Lower leg skin (tissue), 4 donors: Measurements from ENCODE around the gene HOXD9. TPM values are rescaled to one million over a fixed set of nuclear protein-coding genes. Genes with fewer than 3 reads are reported as not detected.

ENCODE experiments used
- DNase-seq, 2 donors: peaks; one replicate each; pipeline ENCODE4 v3.0.0-alpha.2; 2019; ENCODE audit warnings: low spot score in 2 of 2
- H3K4me3 ChIP-seq: fragments of 200-600 bp; sonication (generic); 2 replicates; pipeline ENCODE4 v1.5.1; 2017; ENCODE audit warnings: mild to moderate bottlenecking, low read depth; ENCODE audit not compliant: poor library complexity, severe bottlenecking
- POLR2A ChIP-seq, 2 donors: fragments of 450-650 bp; IDR thresholded peaks; one replicate each; pipeline ENCODE4 v1.6.1; 2016 to 2017; ENCODE audit warnings: antibody characterized with exemption in 2 of 2, mild to moderate bottlenecking in 1 of 2, moderate library complexity in 1 of 2
- WGBS, 2 donors: methylation state at CpG; one replicate each; pipeline ENCODE4 v1.1.5; 2018; 5-methylcytosine and 5-hydroxymethylcytosine counted together
- intact Hi-C: fragments of 100-400 bp; cut with DNase I; formaldehyde crosslinking; loops from one replicate; pipeline ENCODE4 v1.15.0; 2023; ENCODE audit warnings: low total_unique reads
- total RNA-seq, 4 donors: library from RNA; depleted of rRNA; stranded (reverse); fragments of >200 nt; gene quantifications; one replicate each; pipeline ENCODE4 v1.1.0, GENCODE V29; 2016
- TF ChIP-seq, protein P1 (sequence below), 3 donors: fragments of 450-650 bp; IDR thresholded peaks; one replicate each; pipeline ENCODE4 v1.5.1; 2016; ENCODE audit warnings: antibody characterized with exemption in 3 of 3, mild to moderate bottlenecking in 3 of 3, moderate library complexity in 2 of 3

Gene HOXD9
- total RNA-seq, 4 donors from 2014 or later: 0.89 to 5.3 (median 2.1) TPM

DNA sequence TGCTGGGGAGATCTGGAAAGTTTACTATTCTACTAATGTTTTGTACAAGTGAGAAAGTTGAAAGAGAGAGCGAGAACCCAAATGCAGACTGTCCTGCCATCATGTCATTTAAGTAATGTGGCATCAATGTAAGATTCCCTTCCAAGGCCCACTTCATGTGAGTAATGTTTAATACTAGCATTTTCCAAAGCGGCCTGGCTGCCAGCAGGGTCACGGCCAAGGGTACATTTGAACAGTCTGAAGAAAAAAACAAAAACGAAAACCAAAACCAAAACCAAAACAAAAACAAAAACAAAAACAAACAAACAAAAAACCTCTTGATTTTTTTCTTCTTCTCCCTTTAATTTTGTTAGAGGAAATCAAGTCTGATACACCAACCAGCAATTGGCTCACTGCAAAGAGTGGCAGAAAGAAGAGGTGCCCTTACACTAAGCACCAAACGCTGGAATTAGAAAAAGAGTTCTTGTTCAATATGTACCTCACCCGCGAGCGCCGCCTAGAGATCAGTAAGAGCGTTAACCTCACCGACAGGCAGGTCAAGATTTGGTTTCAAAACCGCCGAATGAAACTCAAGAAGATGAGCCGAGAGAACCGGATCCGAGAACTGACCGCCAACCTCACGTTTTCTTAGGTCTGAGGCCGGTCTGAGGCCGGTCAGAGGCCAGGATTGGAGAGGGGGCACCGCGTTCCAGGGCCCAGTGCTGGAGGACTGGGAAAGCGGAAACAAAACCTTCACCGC, 3.7 kb upstream of the HOXD9 start:
- intact Hi-C loops: no loop called here
- peak in 1 of 2 donors; percentile 90 for DNase-seq
- no peak overlapping the region for H3K4me3 ChIP-seq
- 21 to 33% methylated on average over 24 of the region's 24 CpGs for WGBS, 2 donors
- TF ChIP-seq, protein P1, sequence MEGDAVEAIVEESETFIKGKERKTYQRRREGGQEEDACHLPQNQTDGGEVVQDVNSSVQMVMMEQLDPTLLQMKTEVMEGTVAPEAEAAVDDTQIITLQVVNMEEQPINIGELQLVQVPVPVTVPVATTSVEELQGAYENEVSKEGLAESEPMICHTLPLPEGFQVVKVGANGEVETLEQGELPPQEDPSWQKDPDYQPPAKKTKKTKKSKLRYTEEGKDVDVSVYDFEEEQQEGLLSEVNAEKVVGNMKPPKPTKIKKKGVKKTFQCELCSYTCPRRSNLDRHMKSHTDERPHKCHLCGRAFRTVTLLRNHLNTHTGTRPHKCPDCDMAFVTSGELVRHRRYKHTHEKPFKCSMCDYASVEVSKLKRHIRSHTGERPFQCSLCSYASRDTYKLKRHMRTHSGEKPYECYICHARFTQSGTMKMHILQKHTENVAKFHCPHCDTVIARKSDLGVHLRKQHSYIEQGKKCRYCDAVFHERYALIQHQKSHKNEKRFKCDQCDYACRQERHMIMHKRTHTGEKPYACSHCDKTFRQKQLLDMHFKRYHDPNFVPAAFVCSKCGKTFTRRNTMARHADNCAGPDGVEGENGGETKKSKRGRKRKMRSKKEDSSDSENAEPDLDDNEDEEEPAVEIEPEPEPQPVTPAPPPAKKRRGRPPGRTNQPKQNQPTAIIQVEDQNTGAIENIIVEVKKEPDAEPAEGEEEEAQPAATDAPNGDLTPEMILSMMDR (IDR thresholded peaks at IDR 0.05): no peak
- no peak for TF ChIP-seq POLR2A (IDR thresholded peaks at IDR 0.05)

DNA sequence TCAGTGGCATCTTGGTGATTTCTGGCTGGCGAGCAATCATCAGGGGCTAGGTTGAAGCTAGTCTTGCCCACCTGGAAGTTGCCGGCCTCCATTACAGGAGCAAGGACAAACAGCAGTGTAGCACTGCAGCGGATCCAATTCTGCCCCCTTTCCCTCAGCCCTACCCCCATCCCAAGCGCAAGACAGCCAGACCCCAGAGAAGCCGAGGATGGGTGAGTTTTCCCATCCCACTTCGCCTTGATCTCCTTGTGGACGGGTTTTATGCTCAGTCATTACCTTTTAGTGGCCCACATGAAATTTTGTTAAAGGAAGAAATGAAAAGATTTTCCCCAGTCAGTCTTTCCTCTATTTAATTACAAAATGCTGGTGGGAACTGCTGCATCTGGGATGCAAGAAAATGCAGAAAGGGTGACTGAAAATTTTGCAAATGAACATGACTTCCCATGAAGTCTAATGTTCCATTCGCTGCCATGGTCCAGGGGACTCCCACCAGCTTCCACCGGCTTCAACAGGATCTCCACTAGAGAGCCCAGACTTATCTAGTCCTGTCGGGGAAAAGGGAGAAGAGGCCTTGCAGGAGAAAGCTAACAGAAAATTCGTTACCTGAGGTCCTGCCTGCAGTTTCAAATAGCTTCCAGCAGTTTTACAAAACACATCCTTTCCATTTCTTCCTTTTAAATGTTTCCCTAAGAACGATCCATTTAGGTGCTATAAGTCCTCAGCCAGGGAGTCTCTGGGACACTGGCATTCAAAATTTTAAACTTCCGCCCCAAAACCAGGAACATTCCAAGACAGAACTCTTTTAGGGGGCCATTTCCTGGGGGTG, 1.9 kb upstream of the HOXD9 start:
- no peak for TF ChIP-seq POLR2A (IDR thresholded peaks at IDR 0.05)
- TF ChIP-seq, protein P1 (IDR thresholded peaks at IDR 0.05): no peak
- 44 to 49% methylated on average over 13 of the region's 13 CpGs for WGBS, 2 donors
- peak in 1 of 2 donors; percentile 68 for DNase-seq
- intact Hi-C loops: loop anchor here (5.0 to 10.0 kb wide), 2 partner anchors 517 to 1034 kb away; no protein-coding TSS in a partner anchor
- H3K4me3 ChIP-seq: no peak overlapping the region

DNA sequence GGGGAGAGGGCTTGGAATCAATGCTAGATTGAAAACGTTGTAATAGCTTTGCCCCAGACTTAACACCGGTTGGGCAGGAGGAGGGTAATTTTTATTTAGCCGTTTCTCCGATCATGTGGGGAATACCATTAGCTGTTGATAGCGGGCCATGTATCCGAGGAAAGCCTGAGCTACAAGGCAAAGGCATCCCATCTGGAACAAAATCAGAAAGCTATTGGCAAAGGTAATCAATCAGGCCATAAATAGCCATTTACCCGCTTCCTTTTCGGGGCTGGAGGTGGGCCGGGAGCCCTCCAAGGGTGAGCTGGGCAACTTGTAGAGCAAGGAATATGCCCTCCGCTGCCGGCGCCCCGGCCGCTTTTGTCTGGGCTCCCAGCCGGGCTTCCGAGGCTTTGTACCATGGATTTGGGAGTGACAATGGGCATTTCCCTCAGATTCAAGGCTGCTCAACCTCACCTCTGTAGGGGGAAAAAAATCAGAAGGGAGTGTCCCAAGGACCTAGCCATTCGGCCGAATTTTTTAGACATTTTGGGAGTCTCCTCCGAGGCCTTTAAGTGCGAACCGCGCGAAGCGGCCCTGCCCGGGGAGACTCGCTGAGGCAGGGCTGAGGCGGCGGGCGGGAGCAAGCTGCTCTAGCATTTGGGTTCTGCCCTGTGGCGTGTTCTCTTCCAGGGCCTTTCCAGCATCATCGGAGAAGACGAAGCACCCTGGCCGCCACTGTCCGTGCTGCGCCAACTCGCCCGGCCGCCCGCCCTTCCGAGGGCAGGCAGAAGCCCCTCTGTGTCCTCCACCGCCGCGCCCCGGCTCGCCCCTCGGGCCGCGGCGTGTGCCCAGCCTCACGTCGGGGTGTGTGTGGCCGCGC, 1.1 kb upstream of the HOXD9 start:
- intact Hi-C loops: loop anchor here (5.0 to 10.0 kb wide), 2 partner anchors 516 to 1033 kb away; no protein-coding TSS in a partner anchor
- DNase-seq: peak in 1 of 2 donors; percentile 74
- 25 to 26% methylated on average over 44 to 53 of the region's 53 CpGs for WGBS, 2 donors
- TF ChIP-seq, protein P1 (IDR thresholded peaks at IDR 0.05): no peak
- TF ChIP-seq POLR2A (IDR thresholded peaks at IDR 0.05): no peak
- no peak overlapping the region for H3K4me3 ChIP-seq

DNA sequence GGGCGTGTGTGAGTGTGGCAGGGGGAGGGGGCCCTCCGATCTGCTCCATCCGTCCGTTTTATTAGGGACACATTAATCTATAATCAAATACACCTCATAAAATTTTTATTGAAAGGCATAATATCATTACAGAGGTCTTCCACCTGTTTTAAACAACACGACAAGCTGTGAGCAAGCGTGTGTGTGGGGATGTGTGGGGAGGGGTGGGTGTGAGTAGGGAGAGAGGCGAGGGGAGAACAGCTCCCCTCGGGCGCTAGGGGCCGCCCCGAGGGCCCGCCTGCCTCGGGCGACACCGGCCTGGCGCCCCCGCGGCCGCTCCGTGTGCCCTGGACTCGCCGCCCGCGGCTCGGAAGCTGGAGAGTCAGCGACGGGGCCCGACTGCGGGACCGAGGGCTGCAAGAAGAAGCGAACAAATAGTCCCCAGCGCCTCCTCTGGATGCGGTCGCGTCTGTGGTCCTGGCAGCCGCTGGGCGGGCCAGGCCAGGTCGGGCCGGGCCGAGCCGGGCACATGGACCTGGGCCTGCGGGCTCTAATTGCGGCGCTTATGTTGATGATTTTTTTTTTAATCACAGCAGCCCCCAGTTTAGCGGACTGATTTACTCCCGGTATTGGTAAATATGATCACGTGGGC, 352 bp upstream of the HOXD9 start:
- TF ChIP-seq, protein P1 (IDR thresholded peaks at IDR 0.05): no peak
- no peak for TF ChIP-seq POLR2A (IDR thresholded peaks at IDR 0.05)
- no peak for DNase-seq
- WGBS, 2 donors: 4 to 5% methylated on average over 43 to 47 of the region's 47 CpGs
- H3K4me3 ChIP-seq: peak overlapping the region; percentile 38
- intact Hi-C loops: loop anchor here (5.0 to 10.0 kb wide), 2 partner anchors 515 to 1033 kb away; no protein-coding TSS in a partner anchor
